OCI-LY7 (cell line): Measurements from ENCODE around the gene KLRF1. TPM values are rescaled to one million over a fixed set of nuclear protein-coding genes. Genes with fewer than 3 reads are reported as not detected.

Experiments used
- BruUV-seq: library from RNA; stranded (reverse); fragments of 400-500 nt; replicated peaks from 2 replicates; lab custom pipeline; 2021; lab: Mats Ljungman, UMichigan
- CTCF ChIA-PET: fragments of 300-600 bp; sonication (Branson Sonifier 250); formaldehyde crosslinking; loops from one replicate; lab custom pipeline; 2022; ENCODE audit warnings: antibody characterized with exemption; ENCODE audit not compliant: unreplicated experiment; lab: Charles Lee
- POLR2A ChIA-PET: fragments of 300-600 bp; sonication (Branson Sonifier 250); formaldehyde crosslinking; loops from one replicate; lab custom pipeline; 2022; ENCODE audit warnings: antibody characterized with exemption; lab: Charles Lee
- DNase-seq: peaks from one replicate; pipeline ENCODE4 v3.0.0-alpha.2; 2015; ENCODE audit warnings: low spot score
- H2AFZ ChIP-seq: fragments of 200-600 bp; sonication (generic), shearing (Covaris generic); 2 replicates; pipeline ENCODE4 v1.6.1; 2014; ENCODE audit warnings: mild to moderate bottlenecking, antibody characterized with exemption, low read length, moderate library complexity
- H3K27ac ChIP-seq: fragments of 200-600 bp; sonication (generic); 2 replicates; pipeline ENCODE4 v1.5.1; 2014; ENCODE audit warnings: mixed run types, low read depth, mild to moderate bottlenecking, moderate library complexity, low read length, inconsistent platforms; ENCODE audit not compliant: poor library complexity, severe bottlenecking
- H3K36me3 ChIP-seq: fragments of 200-600 bp; sonication (generic); 2 replicates; pipeline ENCODE4 v1.6.1; 2014; ENCODE audit warnings: mild to moderate bottlenecking, antibody characterized with exemption, low read length, moderate library complexity, mixed read lengths; ENCODE audit not compliant: insufficient read depth
- H3K4me1 ChIP-seq: fragments of 200-600 bp; sonication (generic); 2 replicates; pipeline ENCODE4 v1.5.1; 2014; ENCODE audit warnings: mild to moderate bottlenecking, low read length; ENCODE audit not compliant: insufficient read depth, poor library complexity, severe bottlenecking
- H3K4me2 ChIP-seq: fragments of 200-600 bp; sonication (generic); 2 replicates; pipeline ENCODE4 v1.6.1; 2014; ENCODE audit warnings: mild to moderate bottlenecking, low read length
- H3K4me3 ChIP-seq: fragments of 200-600 bp; sonication (generic); 2 replicates; pipeline ENCODE4 v1.5.1; 2014; ENCODE audit warnings: mild to moderate bottlenecking, low read depth, low read length; ENCODE audit not compliant: poor library complexity, severe bottlenecking
- H3K79me2 ChIP-seq: fragments of 200-600 bp; sonication (generic); 2 replicates; pipeline ENCODE4 v1.6.1; 2016; ENCODE audit warnings: low read depth, mild to moderate bottlenecking, low read length, moderate library complexity, mixed read lengths; ENCODE audit not compliant: insufficient read depth
- H3K9me2 ChIP-seq: fragments of 200-600 bp; sonication (generic); 2 replicates; pipeline ENCODE4 v1.6.1; 2016; ENCODE audit warnings: mild to moderate bottlenecking, low read length, mixed read lengths; ENCODE audit not compliant: insufficient read depth
- H3K9me3 ChIP-seq: fragments of 200-600 bp; sonication (generic); 2 replicates; pipeline ENCODE4 v1.6.1; 2014; ENCODE audit warnings: mild to moderate bottlenecking, mixed run types, low read length, mixed read lengths
- H4K20me1 ChIP-seq: fragments of 200-600 bp; sonication (generic); 2 replicates; pipeline ENCODE4 v1.6.1; 2014; ENCODE audit warnings: mild to moderate bottlenecking, antibody characterized with exemption, low read length, moderate library complexity, mixed read lengths; ENCODE audit not compliant: insufficient read depth
- CTCF ChIP-seq: fragments of 200-600 bp; sonication (generic); conservative IDR thresholded peaks from 2 replicates; pipeline ENCODE4 v1.5.1; 2014; ENCODE audit warnings: mild to moderate bottlenecking, antibody characterized with exemption, low read length, moderate library complexity, mixed read lengths
- EZH2phosphoT487 ChIP-seq: fragments of 200-600 bp; sonication (generic); IDR thresholded peaks from 2 replicates; pipeline ENCODE4 v1.6.1; 2018; ENCODE audit warnings: low read depth, borderline replicate concordance, mild to moderate bottlenecking, mixed run types, antibody characterized with exemption, low read length, moderate library complexity, mixed read lengths
- intact Hi-C: fragments of 100-400 bp; cut with micrococcal nuclease; formaldehyde crosslinking; loops from one replicate; pipeline ENCODE4 v1.10.0; 2022; ENCODE audit not compliant: unreplicated experiment
- total RNA-seq, 2 experiments: library from RNA; depleted of rRNA in 1 of 2; stranded (reverse); fragments of >200 nt in 1 of 2; shearing (Covaris generic) in 1 of 2; gene quantifications; 2 replicates each; pipeline ENCODE4 v1.2.3, GENCODE V29; 2014 to 2022

The KLRF1 gene
- total RNA-seq, 2 experiments from 2014 or later: not detected

- H3K4me2 ChIP-seq: no peak overlapping the region
- no peak overlapping the region for H3K4me3 ChIP-seq
- no peak overlapping the region for H2AFZ ChIP-seq
- no peaks in the 10 kb centered on the region for H3K36me3 ChIP-seq
- no TSS peak for BruUV-seq
- ChIA-PET CTCF (no interaction called here), POLR2A (no interaction called here)
- H3K27ac ChIP-seq: no peak overlapping the region
- H3K79me2 ChIP-seq: no peaks in the 10 kb centered on the region
- H3K4me1 ChIP-seq: no peaks in the 10 kb centered on the region
- DNase-seq: no peak
- intact Hi-C loops: no loop called here
- no peaks in the 10 kb centered on the region for H3K9me2 ChIP-seq
- no peaks in the 10 kb centered on the region for H3K9me3 ChIP-seq
- TF ChIP-seq CTCF (no peak), EZH2phosphoT487 (no peak)
- no peaks in the 10 kb centered on the region for H4K20me1 ChIP-seq
Observed at GRCh38 chr12:9851050-9851449, 23.8 kb downstream of the KLRF1 start.

GRCh38 chr12:9851927-9852326 lies 24.6 kb downstream of the KLRF1 start:
- ChIA-PET POLR2A (no interaction called here), CTCF (no interaction called here)
- Histone ChIP-seq H3K4me1 (no peaks in the 10 kb centered on the region), H3K9me3 (no peaks in the 10 kb centered on the region), H3K36me3 (no peaks in the 10 kb centered on the region), H2AFZ (no peak overlapping the region), H3K4me2 (no peak overlapping the region), H3K79me2 (no peaks in the 10 kb centered on the region), H3K9me2 (no peaks in the 10 kb centered on the region), H4K20me1 (no peaks in the 10 kb centered on the region), H3K27ac (no peak overlapping the region), H3K4me3 (no peak overlapping the region)
- no peak for DNase-seq
- TF ChIP-seq CTCF: no peak
- no peak for TF ChIP-seq EZH2phosphoT487
- intact Hi-C loops: no loop called here
- BruUV-seq: no TSS peak

GRCh38 chr12:9856151-9856550 lies 28.9 kb downstream of the KLRF1 start:
- H3K4me3 ChIP-seq: no peak overlapping the region
- no peak overlapping the region for H2AFZ ChIP-seq
- no peaks in the 10 kb centered on the region for H3K9me3 ChIP-seq
- BruUV-seq: no TSS peak
- H3K4me1 ChIP-seq: no peaks in the 10 kb centered on the region
- POLR2A ChIA-PET: no interaction called here
- no peak for DNase-seq
- TF ChIP-seq CTCF (no peak), EZH2phosphoT487 (no peak)
- CTCF ChIA-PET: no interaction called here
- H3K9me2 ChIP-seq: no peaks in the 10 kb centered on the region
- no peaks in the 10 kb centered on the region for H3K79me2 ChIP-seq
- no peak overlapping the region for H3K27ac ChIP-seq
- intact Hi-C loops: no loop called here
- H4K20me1 ChIP-seq: no peaks in the 10 kb centered on the region
- H3K36me3 ChIP-seq: no peaks in the 10 kb centered on the region
- H3K4me2 ChIP-seq: no peak overlapping the region
